ENCODE measurements around the gene PDE7B. TPM values are rescaled to one million over a fixed set of nuclear protein-coding genes. Genes with fewer than 3 reads are reported as not detected.

Gene PDE7B
- total and polyA plus RNA-seq, 2 of the 4 experiments (the other 2 are of a cell fraction) = 7.8 to 12.4 TPM

- H3K9ac ChIP-seq (ENCODE audit: low read depth, low read length) = no peak overlapping the region
- ChIA-PET CTCF (no interaction called here), POLR2A (ENCODE audit: unreplicated experiment) (no interaction called here)
- H2AK9ac ChIP-seq (replicated peaks; ENCODE audit: low read depth, low read length, poor library complexity) = no peak overlapping the region
- no peak overlapping the region for H2BK20ac ChIP-seq (ENCODE audit: low read depth, low read length)
- H3K36me3 ChIP-seq (ENCODE audit: control insufficient read depth, insufficient read depth, low read length) = peaks cover 2% of the 10 kb centered on the region
- H3K18ac ChIP-seq (ENCODE audit: low read depth, low read length) = peak overlapping the region; percentile 42; the same call in 1 of the 2 replicates
- peak; percentile 85 for TF ChIP-seq CEBPB (IDR thresholded peaks at IDR 0.05; ENCODE audit: low read depth, low read length)
- no peak for TF ChIP-seq BHLHE40 (IDR thresholded peaks at IDR 0.05; ENCODE audit: low read depth, low read length)
- peaks cover 25 to 42% of the 10 kb centered on the region in 2 experiments for H3K79me1 ChIP-seq (ENCODE audit: low read depth in 1 of 2, low read length in 2 of 2)
- no CpG with 5 or more reads among the region's 2 CpGs for WGBS, 2 experiments (ENCODE audit: extremely low coverage in 2 of 2, insufficient read length in 1 of 2)
- no peaks in the 10 kb centered on the region for H4K20me1 ChIP-seq (ENCODE audit: insufficient read depth, low read length)
- H2BK120ac ChIP-seq (ENCODE audit: low read depth, low read length) = peak overlapping the region; percentile 49; the same call in 1 of the 2 replicates
- peak overlapping the region; percentile 76; the same call in 1 of the 2 replicates for H3K4ac ChIP-seq (ENCODE audit: low read depth, low read length)
- H4K8ac ChIP-seq (ENCODE audit: low read depth in 2 of 2, low read length in 2 of 2) = peak overlapping the region in 1 of 2 experiments; percentile 67; a peak in 1 of 4 replicates
- H4K91ac ChIP-seq (ENCODE audit: insufficient read depth, low read depth, low read length) = no peak overlapping the region
- no TSS peak for BruUV-seq (replicated peaks)
- H4K5ac ChIP-seq (ENCODE audit: low read depth, low read length) = no peak overlapping the region
- dilution Hi-C loops (cut with HindIII; ENCODE audit: low sequenced_read_pairs, unreplicated experiment) (no loop called here), in situ Hi-C loops (cut with MboI; ENCODE audit: low sequenced_read_pairs) (no loop called here), intact Hi-C loops (cut with micrococcal nuclease) (no loop called here)
- no peaks in the 10 kb centered on the region for H3K27me3 ChIP-seq (ENCODE audit: control insufficient read depth, insufficient read depth, low read length)
- H3K9me1 ChIP-seq (ENCODE audit: insufficient read depth, low read length) = peaks cover 4% of the 10 kb centered on the region; the same call in 1 of the 2 replicates
- no peak overlapping the region for H3K56ac ChIP-seq (ENCODE audit: extremely low read depth, insufficient read depth, low read length)
- no peak overlapping the region for H3K4me3 ChIP-seq (ENCODE audit: insufficient read depth, low read depth, low read length)
- H2AK5ac ChIP-seq (ENCODE audit: low read depth, low read length) = no peak overlapping the region
- ATAC-seq (ENCODE audit: low read depth) (no peak), DNase-seq (peak; percentile 54)
- no peak overlapping the region for H3K27ac ChIP-seq (ENCODE audit: insufficient read depth, low read length)
- no peak overlapping the region for H3K4me2 ChIP-seq (ENCODE audit: low read depth, low read length)
- 0 out of 2 replicates have a peak overlapping the region, but pooled peaks have one; percentile 68 for H3K14ac ChIP-seq (replicated peaks; ENCODE audit: low read depth, low read length)
- no peak overlapping the region for H2AFZ ChIP-seq (replicated peaks; ENCODE audit: low read length, poor library complexity)
- no peak overlapping the region for H2BK15ac ChIP-seq (ENCODE audit: low read depth, low read length)
- no peak overlapping the region; the same call in 1 of the 2 replicates for H3K23ac ChIP-seq (ENCODE audit: low read depth, low read length)
- peaks cover 13% of the 10 kb centered on the region for H3K4me1 ChIP-seq (ENCODE audit: control insufficient read depth, insufficient read depth, low read length)
- peak overlapping the region; percentile 53 for H2BK5ac ChIP-seq (ENCODE audit: low read depth, low read length, poor library complexity, severe bottlenecking)
- no peaks in the 10 kb centered on the region for H3K9me3 ChIP-seq (ENCODE audit: control insufficient read depth, insufficient read depth, low read length)
Measured at GRCh38 chr6:135875446-135875845, 23.9 kb downstream of the PDE7B start.
